ENCODE results near the gene CD300LF.

Gene CD300LF

GRCh38 chr17:74682471-74683190, 30.1 kb downstream of the CD300LF start:
- DNase-seq = no peak

GRCh38 chr17:74682028-74682427, 30.7 kb downstream of the CD300LF start:
- no peak for DNase-seq

- no peak for DNase-seq
Observed at GRCh38 chr17:74680941-74681340, 31.8 kb downstream of the CD300LF start.

- no peak for DNase-seq
Observed at GRCh38 chr17:74680213-74680612, 32.5 kb downstream of the CD300LF start.

- DNase-seq = no peak
Observed at GRCh38 chr17:74679374-74679773, 33.3 kb downstream of the CD300LF start.

- no peak for DNase-seq
Observed at GRCh38 chr17:74678541-74678940, 34.2 kb downstream of the CD300LF start.

GRCh38 chr17:74677558-74678466, 34.9 kb downstream of the CD300LF start:
- no peak for DNase-seq

GRCh38 chr17:74671031-74671771, 41.5 kb downstream of the CD300LF start:
- DNase-seq = peak; percentile 72

GRCh38 chr17:74670329-74670728, 42.4 kb downstream of the CD300LF start:
- no peak for DNase-seq

GRCh38 chr17:74663561-74663960, 49.2 kb downstream of the CD300LF start:
- DNase-seq = no peak

GRCh38 chr17:74659889-74660288, 52.8 kb downstream of the CD300LF start:
- no peak for DNase-seq

- no peak for DNase-seq
Observed at GRCh38 chr17:74658620-74659019, 54.1 kb downstream of the CD300LF start.

- no peak for DNase-seq
Observed at GRCh38 chr17:74654742-74655141, 58.0 kb downstream of the CD300LF start.

GRCh38 chr17:74652020-74652419, 60.7 kb downstream of the CD300LF start:
- DNase-seq = no peak

- DNase-seq = no peak
Observed at GRCh38 chr17:74649909-74650308, 62.8 kb downstream of the CD300LF start.

GRCh38 chr17:74647871-74648672, 64.7 kb downstream of the CD300LF start:
- DNase-seq = no peak

GRCh38 chr17:74646231-74646630, 66.5 kb downstream of the CD300LF start:
- peak; percentile 2 for DNase-seq

- no peak for DNase-seq
Observed at GRCh38 chr17:74645010-74645409, 67.7 kb downstream of the CD300LF start.

- DNase-seq = no peak
Observed at GRCh38 chr17:74644419-74644818, 68.3 kb downstream of the CD300LF start.
